Measurements from ENCODE around the gene ATP2B2. TPM values are rescaled to one million over a fixed set of nuclear protein-coding genes. Genes with fewer than 3 reads are reported as not detected.

Gene ATP2B2
- total RNA-seq, 3 donors from 2014 or later: 0.09 to 0.70 (median 0.12) TPM

DNA sequence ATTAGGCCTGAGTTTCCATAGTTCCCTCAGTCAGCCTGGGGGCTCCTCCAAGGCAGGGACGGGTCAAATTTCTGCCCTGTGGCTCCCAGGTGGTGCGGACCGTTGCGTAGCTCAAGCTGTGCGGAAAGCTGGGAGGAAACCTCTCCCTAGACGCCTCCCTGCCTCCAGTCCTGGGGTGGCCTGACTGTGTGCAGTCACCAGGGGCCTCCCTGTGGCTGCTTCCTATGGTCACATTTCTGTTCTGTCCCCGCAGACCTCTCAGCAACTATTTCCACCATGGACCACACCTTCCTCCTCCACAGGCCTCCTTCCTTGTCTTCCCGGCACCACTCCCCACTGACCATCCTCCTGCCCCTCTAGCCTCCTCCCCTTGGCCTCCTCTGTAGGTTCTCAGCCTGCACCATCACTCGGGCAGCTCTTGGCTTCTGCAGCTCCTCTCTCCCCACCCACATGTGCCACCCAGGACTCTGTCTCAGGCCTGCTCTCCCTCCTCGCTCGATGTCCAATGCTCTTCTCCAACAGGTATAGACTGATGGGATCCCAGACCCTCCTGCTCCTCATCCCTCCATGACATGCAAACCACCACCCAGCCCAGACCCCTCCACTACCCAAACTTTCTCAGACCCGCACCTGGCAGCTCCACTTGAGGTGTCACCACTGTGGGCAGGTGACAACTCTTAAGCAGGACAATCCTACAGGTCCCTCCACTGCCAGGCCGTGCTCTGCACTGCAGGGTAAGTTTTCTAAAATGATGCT lies 157.6 kb downstream of the ATP2B2 start:
- ATAC-seq (no peak), DNase-seq (no peak)
- intact Hi-C loops (cut with DNase I, micrococcal nuclease): loop anchor here (5.0 to 10.0 kb wide), 2 partner anchors 387 to 389 kb away; no protein-coding TSS in a partner anchor
- Histone ChIP-seq H3K36me3 (ENCODE audit: low read depth) (no peaks in the 10 kb centered on the region), H3K9me3 (no peaks in the 10 kb centered on the region), H3K4me3 (no peak overlapping the region), H3K4me1 (ENCODE audit: low read depth) (no peaks in the 10 kb centered on the region)
- TF ChIP-seq, protein P1, sequence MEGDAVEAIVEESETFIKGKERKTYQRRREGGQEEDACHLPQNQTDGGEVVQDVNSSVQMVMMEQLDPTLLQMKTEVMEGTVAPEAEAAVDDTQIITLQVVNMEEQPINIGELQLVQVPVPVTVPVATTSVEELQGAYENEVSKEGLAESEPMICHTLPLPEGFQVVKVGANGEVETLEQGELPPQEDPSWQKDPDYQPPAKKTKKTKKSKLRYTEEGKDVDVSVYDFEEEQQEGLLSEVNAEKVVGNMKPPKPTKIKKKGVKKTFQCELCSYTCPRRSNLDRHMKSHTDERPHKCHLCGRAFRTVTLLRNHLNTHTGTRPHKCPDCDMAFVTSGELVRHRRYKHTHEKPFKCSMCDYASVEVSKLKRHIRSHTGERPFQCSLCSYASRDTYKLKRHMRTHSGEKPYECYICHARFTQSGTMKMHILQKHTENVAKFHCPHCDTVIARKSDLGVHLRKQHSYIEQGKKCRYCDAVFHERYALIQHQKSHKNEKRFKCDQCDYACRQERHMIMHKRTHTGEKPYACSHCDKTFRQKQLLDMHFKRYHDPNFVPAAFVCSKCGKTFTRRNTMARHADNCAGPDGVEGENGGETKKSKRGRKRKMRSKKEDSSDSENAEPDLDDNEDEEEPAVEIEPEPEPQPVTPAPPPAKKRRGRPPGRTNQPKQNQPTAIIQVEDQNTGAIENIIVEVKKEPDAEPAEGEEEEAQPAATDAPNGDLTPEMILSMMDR (IDR thresholded peaks at IDR 0.05): no peak

DNA sequence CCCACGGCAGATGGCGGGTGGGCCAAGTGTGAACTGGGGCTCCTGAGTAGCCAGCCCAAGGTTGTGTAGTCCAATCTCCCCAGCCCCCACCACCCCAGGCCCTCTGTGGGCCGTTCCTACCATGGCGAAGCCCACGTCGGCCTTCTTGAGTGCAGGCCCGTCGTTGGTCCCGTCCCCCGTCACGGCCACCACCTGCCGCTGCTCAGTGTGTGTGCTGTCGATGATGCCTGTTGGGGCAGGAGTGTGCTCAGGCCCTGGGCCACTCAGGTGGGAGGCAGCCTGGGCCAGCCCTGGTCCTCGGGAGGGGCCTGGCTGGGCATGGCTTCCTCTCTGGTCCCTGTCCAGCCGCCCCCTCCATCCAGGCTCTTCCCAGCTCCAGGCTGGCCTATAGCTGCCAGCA lies 159.5 kb downstream of the ATP2B2 start:
- Histone ChIP-seq H3K4me3 (no peak overlapping the region), H3K9me3 (no peaks in the 10 kb centered on the region), H3K4me1 (ENCODE audit: low read depth) (no peaks in the 10 kb centered on the region), H3K36me3 (ENCODE audit: low read depth) (no peaks in the 10 kb centered on the region)
- intact Hi-C loops (cut with DNase I, micrococcal nuclease): loop anchor here (5.0 to 10.0 kb wide), 2 partner anchors 389 to 391 kb away; no protein-coding TSS in a partner anchor
- DNase-seq (no peak), ATAC-seq (no peak)
- TF ChIP-seq, protein P1 (IDR thresholded peaks at IDR 0.05): no peak

DNA sequence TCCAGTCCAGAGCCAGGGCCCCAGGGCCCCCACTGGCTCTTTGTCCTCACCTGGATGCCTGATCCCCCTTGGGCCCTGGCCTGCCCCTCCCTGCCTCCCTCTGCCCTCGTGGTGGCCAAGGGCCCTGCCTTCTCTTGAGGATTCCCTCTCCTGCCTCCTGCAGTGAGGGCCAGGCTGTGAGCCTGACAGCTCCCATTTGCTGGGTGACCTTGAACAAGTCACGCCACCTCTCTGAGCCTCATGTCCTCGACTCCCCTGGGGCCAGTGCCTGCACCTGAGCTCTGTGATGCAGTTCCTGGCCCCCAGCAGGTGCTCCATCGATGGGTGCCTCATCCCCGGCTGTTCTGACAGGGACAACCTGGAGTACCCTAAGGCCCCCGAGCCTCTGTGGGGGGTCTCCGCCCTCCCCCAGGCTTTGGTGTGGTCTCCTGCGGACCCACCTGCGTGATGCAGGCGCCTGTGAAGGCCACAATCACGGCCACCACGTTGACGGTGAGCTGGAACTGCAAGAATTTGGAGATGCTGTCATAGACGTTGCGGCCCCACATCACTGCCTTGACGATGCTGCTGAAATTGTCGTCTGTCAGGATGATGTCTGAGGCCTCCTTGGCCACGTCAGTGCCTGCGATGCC lies 160.3 kb downstream of the ATP2B2 start:
- no peak for DNase-seq
- TF ChIP-seq, protein P1 (IDR thresholded peaks at IDR 0.05): no peak
- no peak for ATAC-seq
- H3K4me3 ChIP-seq: no peak overlapping the region
- intact Hi-C loops (cut with DNase I, micrococcal nuclease): loop anchor here (5.0 to 10.0 kb wide), 2 partner anchors 390 to 392 kb away; no protein-coding TSS in a partner anchor
- H3K36me3 ChIP-seq (ENCODE audit: low read depth): no peaks in the 10 kb centered on the region
- H3K4me1 ChIP-seq (ENCODE audit: low read depth): no peaks in the 10 kb centered on the region
- no peaks in the 10 kb centered on the region for H3K9me3 ChIP-seq

DNA sequence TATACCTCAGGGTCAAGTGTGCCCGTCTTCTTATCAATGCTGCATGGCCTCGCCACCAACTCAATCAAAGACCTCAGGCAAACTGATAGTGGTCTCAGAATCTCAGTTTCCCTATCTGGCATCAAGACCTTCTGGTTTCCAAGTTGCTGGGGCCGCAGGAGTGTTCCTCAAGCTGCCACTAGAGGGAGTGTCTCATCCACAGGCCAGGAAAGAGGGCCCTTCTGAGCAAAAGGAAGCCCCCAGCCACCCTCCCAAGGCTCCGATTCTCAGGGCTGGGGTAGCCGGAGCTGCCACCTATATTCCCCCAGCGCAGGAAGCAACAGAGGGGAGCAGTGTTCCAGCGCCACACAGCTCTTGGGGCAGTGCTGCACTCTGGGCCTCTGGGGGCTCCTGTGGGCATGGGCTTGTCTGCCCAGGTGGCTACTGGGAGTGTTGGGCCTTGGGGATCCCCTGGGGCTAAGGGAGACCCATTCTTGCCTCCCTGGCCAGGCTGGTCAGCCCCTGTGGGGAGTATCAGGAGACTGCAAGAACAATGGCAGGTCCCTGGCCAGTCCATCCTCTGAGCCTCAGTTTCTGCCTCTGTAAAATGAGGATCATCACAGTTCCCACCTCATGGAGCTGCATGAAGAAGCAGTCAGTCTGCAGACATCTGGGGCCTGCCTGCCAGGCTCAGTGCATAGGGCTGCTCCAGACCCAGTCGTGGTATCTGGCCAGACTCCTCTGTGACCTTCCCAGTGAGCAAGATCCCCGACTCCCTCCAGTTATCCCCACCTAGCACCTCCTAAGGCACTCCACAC lies 161.0 kb downstream of the ATP2B2 start:
- H3K4me3 ChIP-seq: no peak overlapping the region
- TF ChIP-seq, protein P1 (IDR thresholded peaks at IDR 0.05): peak; percentile 77
- H3K4me1 ChIP-seq (ENCODE audit: low read depth): no peaks in the 10 kb centered on the region
- ATAC-seq (peak; percentile 27), DNase-seq (peak in 2 of 3 donors; percentile 48 to 63)
- no peaks in the 10 kb centered on the region for H3K9me3 ChIP-seq
- no peaks in the 10 kb centered on the region for H3K36me3 ChIP-seq (ENCODE audit: low read depth)
- intact Hi-C loops (cut with DNase I, micrococcal nuclease): loop anchor here in 1 of 2 donors (10.0 kb wide), 1 partner anchor 390 kb away; no protein-coding TSS in a partner anchor

DNA sequence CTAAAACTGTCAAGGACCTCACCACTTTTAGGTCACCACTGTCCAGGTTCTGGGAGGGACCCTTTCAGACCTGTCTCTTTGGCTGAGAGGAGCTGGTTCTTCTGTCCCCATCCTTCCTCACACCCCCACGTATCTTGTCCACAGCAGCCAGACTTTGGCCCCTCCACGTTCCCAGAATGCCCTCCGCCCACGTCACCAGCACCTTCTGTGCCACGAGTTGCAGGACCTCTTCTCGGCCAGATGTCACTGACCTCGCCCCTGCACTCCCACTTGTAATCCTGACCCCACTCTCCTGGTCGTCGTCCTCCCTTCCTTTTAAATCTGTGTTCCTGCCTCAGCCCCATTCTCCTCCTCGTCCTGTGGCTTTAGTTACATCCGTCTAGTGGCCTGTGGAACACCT lies 161.9 kb downstream of the ATP2B2 start:
- Histone ChIP-seq H3K36me3 (ENCODE audit: low read depth) (no peaks in the 10 kb centered on the region), H3K9me3 (no peaks in the 10 kb centered on the region), H3K4me1 (ENCODE audit: low read depth) (no peaks in the 10 kb centered on the region), H3K4me3 (no peak overlapping the region)
- no peak for ATAC-seq
- TF ChIP-seq, protein P1 (IDR thresholded peaks at IDR 0.05): no peak
- intact Hi-C loops (cut with DNase I, micrococcal nuclease): loop anchor here in 1 of 2 donors (10.0 kb wide), 1 partner anchor 391 kb away; no protein-coding TSS in a partner anchor
- DNase-seq: no peak
